ENCODE measurements around the gene SYT12. TPM values are rescaled to one million over a fixed set of nuclear protein-coding genes. Genes with fewer than 3 reads are reported as not detected.

SYT12 gene
- total RNA-seq, 4 donors from 2014 or later = 1.1 to 3.9 TPM; not detected in 2

GRCh38 chr11:67058506-67058905 is 35.6 kb downstream of the SYT12 start:
- H3K27ac ChIP-seq = no peak overlapping the region
- H3K36me3 ChIP-seq = no peaks in the 10 kb centered on the region
- no peaks in the 10 kb centered on the region for H3K27me3 ChIP-seq
- H3K4me1 ChIP-seq = peaks cover 7 to 22% (median 10%) of the 10 kb centered on the region in 4 donors
- H3K4me3 ChIP-seq = no peak overlapping the region
- no peak for TF ChIP-seq POLR2A (IDR thresholded peaks at IDR 0.05)
- no peak for TF ChIP-seq CTCF (IDR thresholded peaks at IDR 0.05)
- no peak for DNase-seq
- H3K9me3 ChIP-seq = no peaks in the 10 kb centered on the region

GRCh38 chr11:67059671-67060070 is 36.7 kb downstream of the SYT12 start:
- no peak overlapping the region for H3K27ac ChIP-seq
- DNase-seq = no peak
- no peak overlapping the region for H3K4me3 ChIP-seq
- TF ChIP-seq POLR2A (IDR thresholded peaks at IDR 0.05) (no peak), CTCF (IDR thresholded peaks at IDR 0.05) (no peak)
- peaks cover 7 to 15% (median 10%) of the 10 kb centered on the region in 4 donors for H3K4me1 ChIP-seq
- H3K27me3 ChIP-seq = no peaks in the 10 kb centered on the region
- H3K9me3 ChIP-seq = no peaks in the 10 kb centered on the region
- no peaks in the 10 kb centered on the region for H3K36me3 ChIP-seq

GRCh38 chr11:67060111-67060522 is 37.2 kb downstream of the SYT12 start:
- Histone ChIP-seq H3K4me1 (peaks cover 7 to 13% (median 10%) of the 10 kb centered on the region in 4 donors), H3K27ac (no peak overlapping the region), H3K4me3 (no peak overlapping the region), H3K27me3 (no peaks in the 10 kb centered on the region), H3K9me3 (no peaks in the 10 kb centered on the region), H3K36me3 (no peaks in the 10 kb centered on the region)
- no peak for DNase-seq
- TF ChIP-seq POLR2A (IDR thresholded peaks at IDR 0.05) = no peak
- no peak for TF ChIP-seq CTCF (IDR thresholded peaks at IDR 0.05)

- Histone ChIP-seq H3K27ac (no peak overlapping the region), H3K27me3 (no peaks in the 10 kb centered on the region), H3K9me3 (no peaks in the 10 kb centered on the region), H3K36me3 (no peaks in the 10 kb centered on the region), H3K4me1 (no peaks in the 10 kb centered on the region), H3K4me3 (no peak overlapping the region)
- peak in 1 of 3 donors; percentile 51 for DNase-seq
- TF ChIP-seq POLR2A (IDR thresholded peaks at IDR 0.05) (no peak), CTCF (IDR thresholded peaks at IDR 0.05) (no peak)
Observed at GRCh38 chr11:67062526-67063373, 39.8 kb downstream of the SYT12 start.

- Histone ChIP-seq H3K27ac (no peak overlapping the region), H3K36me3 (no peaks in the 10 kb centered on the region), H3K9me3 (no peaks in the 10 kb centered on the region), H3K4me3 (no peak overlapping the region), H3K4me1 (no peaks in the 10 kb centered on the region), H3K27me3 (no peaks in the 10 kb centered on the region)
- no peak for DNase-seq
- no peak for TF ChIP-seq CTCF (IDR thresholded peaks at IDR 0.05)
- TF ChIP-seq POLR2A (IDR thresholded peaks at IDR 0.05) = no peak
Observed at GRCh38 chr11:67066333-67066709, 43.4 kb downstream of the SYT12 start.

All from Peyer's patch (tissue), 4 donors.